ENCODE results near the gene BBOX1.

- TF ChIP-seq EZH2 (IDR thresholded peaks at IDR 0.05), result no peak
- TF ChIP-seq CTCF (IDR thresholded peaks at IDR 0.05), result no peak
- no peak for TF ChIP-seq EZH2phosphoT487 (IDR thresholded peaks at IDR 0.05)
Measured at GRCh38 chr11:26994631-26995095, 46.0 kb upstream of the BBOX1 start.

Measured in neural progenitor cell (in vitro differentiated cells).